ENCODE results near the gene IGFBP2. TPM values are rescaled to one million over a fixed set of nuclear protein-coding genes. Genes with fewer than 3 reads are reported as not detected.

IGFBP2 gene
- total and polyA plus RNA-seq, 2 of the 13 experiments (the other 11 are each of a cell fraction or from before 2014, with no cell fraction given), result 2.0 to 5.8 TPM

GRCh38 chr2:216616083-216616678 is 17.0 kb upstream of the IGFBP2 start (continued):
- TF ChIP-seq IKZF5 (CRISPR knock-in tag; IDR thresholded peaks at IDR 0.05), result peak; percentile 7; the same call in 1 of the 2 replicates
- TF ChIP-seq STAT5B (CRISPR knock-in tag; IDR thresholded peaks at IDR 0.05), result no peak
- TF ChIP-seq HNF4A (CRISPR knock-in tag; IDR thresholded peaks at IDR 0.05), result peak; percentile 68
- TF ChIP-seq ZBTB34 (CRISPR knock-in tag; IDR thresholded peaks at IDR 0.05), result no peak
- peak; percentile 60; the same call in 1 of the 2 replicates for TF ChIP-seq ZMYM3 (CRISPR knock-in tag; IDR thresholded peaks at IDR 0.05)
- TF ChIP-seq TMF1 (CRISPR knock-in tag; IDR thresholded peaks at IDR 0.05; ENCODE audit: low read depth), result no peak
- peak; percentile 56; the same call in 1 of the 2 replicates for TF ChIP-seq RXRB (CRISPR knock-in tag; IDR thresholded peaks at IDR 0.05; ENCODE audit: borderline replicate concordance)
- no peak for TF ChIP-seq ZNF687 (CRISPR knock-in tag; IDR thresholded peaks at IDR 0.05)
- TF ChIP-seq ZNF644 (CRISPR knock-in tag; IDR thresholded peaks at IDR 0.05; ENCODE audit: low read depth), result no peak
- TF ChIP-seq NR2F6 (IDR thresholded peaks at IDR 0.05), result no peak
- peak; percentile 40; the same call in 1 of the 2 replicates for TF ChIP-seq NR2F6 (CRISPR knock-in tag; IDR thresholded peaks at IDR 0.05)
- no peak for TF ChIP-seq AKAP8 (CRISPR knock-in tag; IDR thresholded peaks at IDR 0.05)
- TF ChIP-seq TAF1 (CRISPR knock-in tag; IDR thresholded peaks at IDR 0.05), result no peak
